ENCODE results near the gene GRK7. TPM values are rescaled to one million over a fixed set of nuclear protein-coding genes. Genes with fewer than 3 reads are reported as not detected.

The GRK7 gene, protein sequence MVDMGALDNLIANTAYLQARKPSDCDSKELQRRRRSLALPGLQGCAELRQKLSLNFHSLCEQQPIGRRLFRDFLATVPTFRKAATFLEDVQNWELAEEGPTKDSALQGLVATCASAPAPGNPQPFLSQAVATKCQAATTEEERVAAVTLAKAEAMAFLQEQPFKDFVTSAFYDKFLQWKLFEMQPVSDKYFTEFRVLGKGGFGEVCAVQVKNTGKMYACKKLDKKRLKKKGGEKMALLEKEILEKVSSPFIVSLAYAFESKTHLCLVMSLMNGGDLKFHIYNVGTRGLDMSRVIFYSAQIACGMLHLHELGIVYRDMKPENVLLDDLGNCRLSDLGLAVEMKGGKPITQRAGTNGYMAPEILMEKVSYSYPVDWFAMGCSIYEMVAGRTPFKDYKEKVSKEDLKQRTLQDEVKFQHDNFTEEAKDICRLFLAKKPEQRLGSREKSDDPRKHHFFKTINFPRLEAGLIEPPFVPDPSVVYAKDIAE (N-terminal part only)
- not detected for total RNA-seq

DNA sequence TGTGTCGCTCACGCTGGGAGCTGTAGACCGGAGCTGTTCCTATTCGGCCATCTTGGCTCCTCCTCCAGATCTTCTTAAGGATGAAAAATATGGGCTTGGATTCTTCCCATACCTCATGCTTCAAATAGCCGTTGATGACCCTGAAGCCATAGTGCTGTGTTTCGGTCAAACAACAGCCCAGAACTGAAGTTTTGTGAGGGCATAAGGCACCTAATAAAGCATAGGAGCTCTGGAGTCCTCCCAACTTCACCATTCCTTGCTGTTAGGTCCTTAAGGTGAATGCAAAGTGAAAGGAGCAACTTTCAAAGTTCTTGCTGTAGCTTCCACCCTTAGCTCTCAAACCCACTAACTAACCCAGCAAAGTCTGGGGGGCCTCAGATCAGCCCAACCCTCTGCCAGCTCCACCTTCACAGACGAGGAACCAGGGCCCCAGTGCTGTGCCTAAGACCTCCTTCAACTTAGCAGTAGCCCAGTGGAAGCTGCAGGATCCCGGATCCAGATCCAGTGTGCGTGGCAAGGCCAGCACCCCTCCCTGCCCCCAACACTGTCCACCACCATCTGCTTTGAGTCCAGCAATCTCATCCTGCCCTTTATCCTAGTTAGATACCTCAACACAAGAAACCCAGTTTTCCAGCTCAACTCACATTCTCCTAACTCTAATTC, at the start of gene GRK7:
Gene GRK7 (plus strand): TSS at position 321 of the 663 bp plus-strand sequence. CDS start 14,877 bp downstream, outside the sequence.
- Histone ChIP-seq H3K4me3 (replicated peaks in 1 of 3) (no peak within 1 kb of the TSS), H3K27me3 (no peaks in the 10 kb centered on the region), H3K36me3 (no peaks in the 10 kb centered on the region), H3K9me3 (no peaks in the 10 kb centered on the region), H3K4me1 (no peaks in the 10 kb centered on the region), H3K27ac (no peak within 1 kb of the TSS)
- DNase-seq, result no peak
- intact Hi-C loops (cut with DNase I), result no loop called here
- TF ChIP-seq, protein P1, sequence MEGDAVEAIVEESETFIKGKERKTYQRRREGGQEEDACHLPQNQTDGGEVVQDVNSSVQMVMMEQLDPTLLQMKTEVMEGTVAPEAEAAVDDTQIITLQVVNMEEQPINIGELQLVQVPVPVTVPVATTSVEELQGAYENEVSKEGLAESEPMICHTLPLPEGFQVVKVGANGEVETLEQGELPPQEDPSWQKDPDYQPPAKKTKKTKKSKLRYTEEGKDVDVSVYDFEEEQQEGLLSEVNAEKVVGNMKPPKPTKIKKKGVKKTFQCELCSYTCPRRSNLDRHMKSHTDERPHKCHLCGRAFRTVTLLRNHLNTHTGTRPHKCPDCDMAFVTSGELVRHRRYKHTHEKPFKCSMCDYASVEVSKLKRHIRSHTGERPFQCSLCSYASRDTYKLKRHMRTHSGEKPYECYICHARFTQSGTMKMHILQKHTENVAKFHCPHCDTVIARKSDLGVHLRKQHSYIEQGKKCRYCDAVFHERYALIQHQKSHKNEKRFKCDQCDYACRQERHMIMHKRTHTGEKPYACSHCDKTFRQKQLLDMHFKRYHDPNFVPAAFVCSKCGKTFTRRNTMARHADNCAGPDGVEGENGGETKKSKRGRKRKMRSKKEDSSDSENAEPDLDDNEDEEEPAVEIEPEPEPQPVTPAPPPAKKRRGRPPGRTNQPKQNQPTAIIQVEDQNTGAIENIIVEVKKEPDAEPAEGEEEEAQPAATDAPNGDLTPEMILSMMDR (IDR thresholded peaks at IDR 0.05), result no peak
- no peak for TF ChIP-seq POLR2A (IDR thresholded peaks at IDR 0.05)
- WGBS, 2 donors, result 95 to 96% methylated on average over 9 of the region's 9 CpGs

DNA sequence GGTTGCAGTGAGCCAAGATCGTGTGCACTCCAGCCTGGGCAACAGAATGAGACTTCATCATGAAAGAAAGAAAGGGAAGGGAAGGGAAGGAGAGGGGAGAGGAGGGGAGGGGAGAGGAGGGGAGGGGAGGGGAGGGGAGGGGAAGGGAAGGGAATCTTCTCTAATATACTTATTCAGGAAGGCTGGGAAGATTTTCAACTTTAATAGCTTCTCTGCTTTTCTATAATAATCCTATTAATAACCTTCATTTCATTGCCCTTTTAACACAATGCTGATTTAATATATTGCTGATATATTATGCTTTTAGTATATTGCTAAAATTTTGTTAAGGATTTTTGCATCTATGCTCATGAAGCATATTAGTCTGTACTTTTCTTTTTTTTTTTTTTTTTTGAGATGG, 48.5 kb upstream of the GRK7 start:
- 92 to 100% methylated on average over 1 of the region's 1 CpG for WGBS, 2 donors
- Histone ChIP-seq H3K27me3 (no peaks in the 10 kb centered on the region), H3K27ac (no peak overlapping the region), H3K4me3 (replicated peaks in 1 of 3) (no peak overlapping the region), H3K9me3 (no peaks in the 10 kb centered on the region), H3K36me3 (no peaks in the 10 kb centered on the region), H3K4me1 (no peaks in the 10 kb centered on the region)
- intact Hi-C loops (cut with DNase I), result no loop called here
- TF ChIP-seq, protein P1 (IDR thresholded peaks at IDR 0.05), result no peak
- TF ChIP-seq POLR2A (IDR thresholded peaks at IDR 0.05), result no peak
- no peak for DNase-seq

DNA sequence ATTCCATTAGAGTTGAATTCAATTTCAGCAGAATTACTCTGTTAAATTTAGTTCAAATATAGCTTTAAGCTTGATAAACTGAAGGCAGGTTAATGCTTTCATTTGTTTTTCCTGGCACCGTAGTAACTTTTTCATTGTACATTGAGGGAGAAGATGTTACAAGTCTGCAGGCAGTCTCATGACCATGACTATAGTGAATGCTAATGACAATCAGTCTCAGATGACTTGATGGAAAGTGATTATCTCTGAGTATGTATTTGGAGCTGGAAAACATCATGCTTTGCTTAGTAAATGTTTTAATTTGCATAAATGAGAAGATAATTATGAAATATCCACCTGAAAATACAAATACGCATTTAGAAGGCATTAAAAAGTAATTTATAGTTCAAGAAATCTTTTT, 41.1 kb upstream of the GRK7 start:
- no peak for DNase-seq
- Histone ChIP-seq H3K4me1 (no peaks in the 10 kb centered on the region), H3K4me3 (replicated peaks in 1 of 3) (no peak overlapping the region), H3K9me3 (no peaks in the 10 kb centered on the region), H3K27me3 (no peaks in the 10 kb centered on the region), H3K27ac (no peak overlapping the region), H3K36me3 (no peaks in the 10 kb centered on the region)
- 86 to 94% methylated on average over 2 of the region's 2 CpGs for WGBS, 2 donors
- intact Hi-C loops (cut with DNase I), result no loop called here
- TF ChIP-seq POLR2A (IDR thresholded peaks at IDR 0.05), result no peak
- TF ChIP-seq, protein P1 (IDR thresholded peaks at IDR 0.05), result no peak

DNA sequence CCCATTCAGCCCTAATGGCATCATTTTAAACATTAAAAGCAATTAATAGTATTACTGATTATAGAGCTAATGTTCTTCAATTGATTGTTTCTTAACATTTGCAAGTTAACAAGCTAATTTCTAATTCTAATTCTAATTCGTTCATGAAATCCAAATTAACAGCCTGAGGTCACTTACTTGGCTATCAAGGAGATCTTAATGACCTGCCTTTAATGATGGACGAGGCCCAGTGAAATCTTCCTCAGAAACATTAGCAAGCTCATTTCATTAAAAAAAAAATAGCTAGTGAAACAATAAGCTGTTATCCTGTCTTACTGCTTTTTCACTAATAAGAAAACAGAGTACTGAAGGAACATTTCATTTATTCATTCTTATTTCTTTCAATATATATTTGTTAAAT, 40.6 kb upstream of the GRK7 start:
- Histone ChIP-seq H3K9me3 (no peaks in the 10 kb centered on the region), H3K4me3 (replicated peaks in 1 of 3) (no peak overlapping the region), H3K27ac (no peak overlapping the region), H3K4me1 (no peaks in the 10 kb centered on the region), H3K36me3 (no peaks in the 10 kb centered on the region), H3K27me3 (no peaks in the 10 kb centered on the region)
- intact Hi-C loops (cut with DNase I), result no loop called here
- 81 to 90% methylated on average over 2 of the region's 2 CpGs for WGBS, 2 donors
- DNase-seq, result no peak
- TF ChIP-seq, protein P1 (IDR thresholded peaks at IDR 0.05), result no peak
- no peak for TF ChIP-seq POLR2A (IDR thresholded peaks at IDR 0.05)

DNA sequence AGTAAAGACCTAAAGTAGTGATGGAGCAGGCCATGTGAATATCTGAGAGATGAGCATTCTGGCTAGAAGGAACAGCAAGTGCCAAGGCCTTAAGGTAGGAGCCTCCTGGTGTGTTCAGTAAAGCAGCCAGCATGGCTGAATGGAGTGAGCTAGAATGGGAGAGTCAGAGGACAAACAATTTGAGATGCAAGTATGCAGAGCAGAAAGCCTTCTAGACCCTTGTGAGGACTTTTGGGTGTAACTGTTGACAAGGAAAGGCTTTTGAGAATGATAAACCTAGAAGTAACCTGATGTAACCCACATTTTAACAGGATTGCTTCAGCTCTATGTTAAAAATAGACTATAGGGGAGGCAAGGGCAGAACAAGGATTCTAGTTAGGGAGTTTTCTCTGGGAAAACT, 40.0 kb upstream of the GRK7 start:
- Histone ChIP-seq H3K36me3 (no peaks in the 10 kb centered on the region), H3K9me3 (no peaks in the 10 kb centered on the region), H3K4me1 (no peaks in the 10 kb centered on the region), H3K27ac (no peak overlapping the region), H3K4me3 (replicated peaks in 1 of 3) (no peak overlapping the region), H3K27me3 (no peaks in the 10 kb centered on the region)
- TF ChIP-seq POLR2A (IDR thresholded peaks at IDR 0.05), result no peak
- TF ChIP-seq, protein P1 (IDR thresholded peaks at IDR 0.05), result no peak
- intact Hi-C loops (cut with DNase I), result no loop called here
- no peak for DNase-seq
